GM19023 (cell line): ENCODE results near the gene SBF1.
"Not testable (repeated sequence)": the region's sequence is repeated elsewhere in the genome, so short reads cannot be mapped to it uniquely, and the experiment has no call there.

Experiments
- ATAC-seq: cut with Tn5 transposase; IDR thresholded peaks from one replicate; pipeline ENCODE4 v1.9.1; 2021; ENCODE audit warnings: mild to moderate bottlenecking, moderate library complexity; ENCODE audit not compliant: unreplicated experiment

SBF1 gene

GRCh38 chr22:50474710-50475651 lies at the start of gene SBF1:
Gene SBF1, minus strand, starts transcription at chr22:50475035. Its CDS starts 195 bp downstream, at chr22:50474840.
- ATAC-seq: peak; percentile 77

GRCh38 chr22:50523806-50524675 lies 49.2 kb upstream of the SBF1 start:
- ATAC-seq: no peak

GRCh38 chr22:50523458-50523805 lies 48.6 kb upstream of the SBF1 start:
- no peak for ATAC-seq

GRCh38 chr22:50522806-50523438 lies 48.1 kb upstream of the SBF1 start:
- no peak for ATAC-seq

- no peak for ATAC-seq
Observed at GRCh38 chr22:50522208-50522805, 47.5 kb upstream of the SBF1 start.

- no peak for ATAC-seq
Observed at GRCh38 chr22:50521710-50522109, 46.9 kb upstream of the SBF1 start.

- no peak for ATAC-seq
Observed at GRCh38 chr22:50520826-50521453, 46.1 kb upstream of the SBF1 start.

- ATAC-seq: not testable (repeated sequence)
Observed at GRCh38 chr22:50520184-50520583, 45.3 kb upstream of the SBF1 start.

GRCh38 chr22:50519151-50519550 lies 44.3 kb upstream of the SBF1 start:
- ATAC-seq: no peak

GRCh38 chr22:50518606-50519005 lies 43.8 kb upstream of the SBF1 start:
- ATAC-seq: no peak

GRCh38 chr22:50517495-50518260 lies 42.8 kb upstream of the SBF1 start:
- no peak for ATAC-seq

GRCh38 chr22:50516891-50517290 lies 42.1 kb upstream of the SBF1 start:
- ATAC-seq: no peak

- no peak for ATAC-seq
Observed at GRCh38 chr22:50516068-50516467, 41.2 kb upstream of the SBF1 start.

- ATAC-seq: no peak
Observed at GRCh38 chr22:50513175-50513574, 38.3 kb upstream of the SBF1 start.

- no peak for ATAC-seq
Observed at GRCh38 chr22:50508897-50509296, 34.1 kb upstream of the SBF1 start.

GRCh38 chr22:50507991-50508884 lies 33.4 kb upstream of the SBF1 start, which contains the start of gene NCAPH2:
Gene NCAPH2, plus strand, starts transcription at chr22:50508224. Its CDS starts 114 bp downstream, at chr22:50508338.
- peak; percentile 62 for ATAC-seq

- ATAC-seq: peak; percentile 59
Observed at GRCh38 chr22:50507421-50507990, 32.7 kb upstream of the SBF1 start, which contains the start of gene LMF2. Gene LMF2, minus strand, starts transcription at chr22:50507702. Its CDS starts 27 bp downstream, at chr22:50507675.
